ENCODE results near the gene SPATA33.
"Not testable (repeated sequence)": the region's sequence is repeated elsewhere in the genome, so short reads cannot be mapped to it uniquely, and the experiment has no call there.

The SPATA33 gene

GRCh38 chr16:89678258-89678657, 20.6 kb downstream of the SPATA33 start:
- no peak for TF ChIP-seq CTCF (IDR thresholded peaks at IDR 0.05; ENCODE audit: low read depth, low read length)
- no peak for DNase-seq
- Histone ChIP-seq H3K4me1 (no peaks in the 10 kb centered on the region), H3K36me3 (no peaks in the 10 kb centered on the region), H3K27me3 (no peaks in the 10 kb centered on the region), H3K4me3 (ENCODE audit: low read depth, low read length) (no peak overlapping the region), H3K9me3 (no peaks in the 10 kb centered on the region; the same call in 1 of the 2 replicates)

- no peak for DNase-seq
- H3K36me3 ChIP-seq = peaks cover 11% of the 10 kb centered on the region
- no peak overlapping the region for H3K4me3 ChIP-seq (ENCODE audit: low read depth, low read length)
- H3K4me1 ChIP-seq = no peaks in the 10 kb centered on the region; the same call in 1 of the 2 replicates
- H3K27me3 ChIP-seq = no peaks in the 10 kb centered on the region
- no peak for TF ChIP-seq CTCF (IDR thresholded peaks at IDR 0.05; ENCODE audit: low read depth, low read length)
- H3K9me3 ChIP-seq = no peaks in the 10 kb centered on the region
Observed at GRCh38 chr16:89685916-89686315, 28.3 kb downstream of the SPATA33 start.

GRCh38 chr16:89686520-89687091, 29.0 kb downstream of the SPATA33 start, which contains the start of gene CDK10:
Gene CDK10 (plus strand): TSS chr16:89686689. CDS start chr16:89686711, 22 bp downstream.
- peak; percentile 94 for DNase-seq
- Histone ChIP-seq H3K4me1 (no peaks in the 10 kb centered on the region; the same call in 1 of the 2 replicates), H3K4me3 (ENCODE audit: low read depth, low read length) (peak within 1 kb of the TSS; percentile 86), H3K36me3 (peaks cover 16% of the 10 kb centered on the region), H3K9me3 (no peaks in the 10 kb centered on the region), H3K27me3 (no peaks in the 10 kb centered on the region)
- TF ChIP-seq CTCF (IDR thresholded peaks at IDR 0.05; ENCODE audit: low read depth, low read length) = no peak

- no peak for TF ChIP-seq CTCF (IDR thresholded peaks at IDR 0.05; ENCODE audit: low read depth, low read length)
- Histone ChIP-seq H3K4me3 (ENCODE audit: low read depth, low read length) (peak overlapping the region; percentile 86), H3K9me3 (no peaks in the 10 kb centered on the region), H3K27me3 (no peaks in the 10 kb centered on the region), H3K4me1 (no peaks in the 10 kb centered on the region; the same call in 1 of the 2 replicates), H3K36me3 (peaks cover 18% of the 10 kb centered on the region)
- no peak for DNase-seq
Observed at GRCh38 chr16:89687092-89687940, 29.7 kb downstream of the SPATA33 start.

GRCh38 chr16:89688395-89688794, 30.8 kb downstream of the SPATA33 start:
- Histone ChIP-seq H3K27me3 (no peaks in the 10 kb centered on the region), H3K9me3 (no peaks in the 10 kb centered on the region), H3K36me3 (peaks cover 22% of the 10 kb centered on the region), H3K4me1 (no peaks in the 10 kb centered on the region; the same call in 1 of the 2 replicates), H3K4me3 (ENCODE audit: low read depth, low read length) (no peak overlapping the region)
- TF ChIP-seq CTCF (IDR thresholded peaks at IDR 0.05; ENCODE audit: low read depth, low read length) = no peak
- DNase-seq = no peak

DNA sequence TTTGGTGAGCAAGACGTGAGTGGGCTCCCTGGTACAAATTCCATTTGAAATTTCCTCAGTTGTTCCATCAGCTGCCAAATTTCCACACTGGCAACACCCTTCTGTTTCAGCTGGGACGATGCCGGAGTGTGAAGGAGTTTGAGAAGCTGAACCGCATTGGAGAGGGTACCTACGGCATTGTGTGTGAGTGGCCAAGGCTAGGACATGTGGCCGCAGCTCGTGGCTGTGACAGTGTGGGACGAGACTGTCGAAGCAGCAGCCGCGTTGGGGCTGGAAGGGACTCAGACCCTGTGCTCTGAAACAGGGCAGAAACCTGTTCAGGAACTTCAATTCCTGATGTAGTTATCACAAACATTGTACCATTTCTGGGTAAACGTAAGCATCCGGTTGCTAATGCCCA, 31.5 kb downstream of the SPATA33 start:
- H3K4me1 ChIP-seq = no peaks in the 10 kb centered on the region; the same call in 1 of the 2 replicates
- H3K4me3 ChIP-seq (ENCODE audit: low read depth, low read length) = no peak overlapping the region
- H3K27me3 ChIP-seq = no peaks in the 10 kb centered on the region
- no peaks in the 10 kb centered on the region for H3K9me3 ChIP-seq
- TF ChIP-seq CTCF (IDR thresholded peaks at IDR 0.05; ENCODE audit: low read depth, low read length) = no peak
- H3K36me3 ChIP-seq = peaks cover 30% of the 10 kb centered on the region
- no peak for DNase-seq

- DNase-seq; H3K4me3 ChIP-seq (ENCODE audit: low read depth, low read length); H3K27me3 ChIP-seq; H3K4me1 ChIP-seq; H3K9me3 ChIP-seq: not testable (repeated sequence)
- H3K36me3 ChIP-seq = peaks cover 30% of the 10 kb centered on the region
Observed at GRCh38 chr16:89689621-89690020, 32.0 kb downstream of the SPATA33 start.
